ENCODE results near the gene ZBTB18. TPM values are rescaled to one million over a fixed set of nuclear protein-coding genes. Genes with fewer than 3 reads are reported as not detected.

Gene ZBTB18
- total RNA-seq, 2 donors from 2014 or later, result 15.4 to 17.9 TPM

GRCh38 chr1:244088161-244088560 is 37.1 kb downstream of the ZBTB18 start:
- no peak overlapping the region for H3K27ac ChIP-seq (ENCODE audit: low read depth, low read length)
- no peak for TF ChIP-seq CTCF (conservative IDR thresholded peaks at IDR 0.05)
- H3K9ac ChIP-seq (ENCODE audit: extremely low read depth, low read length, poor library complexity, severe bottlenecking), result no peak overlapping the region
- no peaks in the 10 kb centered on the region for H3K27me3 ChIP-seq (ENCODE audit: control insufficient read depth, insufficient read depth, low read length, poor library complexity, severe bottlenecking)
- Mint-ChIP-seq H3K36me3 (ENCODE audit: low read depth) (no peaks in the 10 kb centered on the region), H3K4me3 (no peak overlapping the region), H3K27ac (no peak overlapping the region), H3K4me1 (peaks cover 12% of the 10 kb centered on the region), H3K9me3 (no peaks in the 10 kb centered on the region), H3K27me3 (ENCODE audit: insufficient read depth) (peaks cover 10% of the 10 kb centered on the region)
- peaks cover 3% of the 10 kb centered on the region for H3K4me1 ChIP-seq (ENCODE audit: control insufficient read depth, insufficient read depth, low read length)
- no peak overlapping the region for H3K4me3 ChIP-seq (ENCODE audit: low read length)
- WGBS, 2 experiments (ENCODE audit: insufficient coverage in 1 of 2, insufficient read length in 1 of 2), result 82 to 89% methylated on average over 4 to 6 of the region's 6 CpGs
- H3K36me3 ChIP-seq (ENCODE audit: control insufficient read depth, insufficient read depth, low read length), result no peaks in the 10 kb centered on the region
- no peaks in the 10 kb centered on the region for H3K9me3 ChIP-seq (ENCODE audit: control insufficient read depth, low read length)
- DNase-seq, result no peak

DNA sequence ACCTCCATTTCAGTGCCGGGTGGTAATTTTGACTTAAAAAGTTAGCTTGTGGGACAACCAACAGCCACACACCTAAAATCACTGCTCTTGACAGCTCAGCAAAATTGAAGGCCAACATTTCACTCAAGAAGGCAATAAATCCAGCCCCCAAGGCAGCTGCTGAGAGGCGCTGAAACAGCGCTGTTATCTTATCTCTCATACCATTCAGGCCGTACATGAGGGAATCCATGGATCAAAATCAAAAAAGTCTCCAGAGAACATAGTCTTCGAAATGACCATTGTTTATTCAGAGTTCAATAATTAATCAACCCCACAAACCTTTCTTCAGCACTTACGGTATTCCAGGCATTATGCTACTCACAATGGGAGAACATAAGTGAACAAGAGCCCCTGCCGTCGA is 38.5 kb downstream of the ZBTB18 start:
- no peaks in the 10 kb centered on the region for H3K27me3 ChIP-seq (ENCODE audit: control insufficient read depth, insufficient read depth, low read length, poor library complexity, severe bottlenecking)
- TF ChIP-seq CTCF (conservative IDR thresholded peaks at IDR 0.05), result no peak
- Mint-ChIP-seq H3K27ac (no peak overlapping the region), H3K27me3 (ENCODE audit: insufficient read depth) (peaks cover 6% of the 10 kb centered on the region), H3K36me3 (ENCODE audit: low read depth) (no peaks in the 10 kb centered on the region), H3K9me3 (no peaks in the 10 kb centered on the region), H3K4me3 (no peak overlapping the region), H3K4me1 (peaks cover 12% of the 10 kb centered on the region)
- H3K27ac ChIP-seq (ENCODE audit: low read depth, low read length), result no peak overlapping the region
- peaks cover 3% of the 10 kb centered on the region for H3K4me1 ChIP-seq (ENCODE audit: control insufficient read depth, insufficient read depth, low read length)
- 87 to 91% methylated on average over 5 to 8 of the region's 8 CpGs for WGBS, 2 experiments (ENCODE audit: insufficient coverage in 1 of 2, insufficient read length in 1 of 2)
- H3K4me3 ChIP-seq (ENCODE audit: low read length), result no peak overlapping the region
- H3K9ac ChIP-seq (ENCODE audit: extremely low read depth, low read length, poor library complexity, severe bottlenecking), result no peak overlapping the region
- DNase-seq, result no peak
- H3K36me3 ChIP-seq (ENCODE audit: control insufficient read depth, insufficient read depth, low read length), result no peaks in the 10 kb centered on the region
- H3K9me3 ChIP-seq (ENCODE audit: control insufficient read depth, low read length), result no peaks in the 10 kb centered on the region

- Mint-ChIP-seq H3K4me1 (peaks cover 12% of the 10 kb centered on the region), H3K27me3 (ENCODE audit: insufficient read depth) (peaks cover 3% of the 10 kb centered on the region), H3K4me3 (no peak overlapping the region), H3K27ac (no peak overlapping the region), H3K9me3 (no peaks in the 10 kb centered on the region), H3K36me3 (ENCODE audit: low read depth) (no peaks in the 10 kb centered on the region)
- Histone ChIP-seq H3K27me3 (ENCODE audit: control insufficient read depth, insufficient read depth, low read length, poor library complexity, severe bottlenecking) (no peaks in the 10 kb centered on the region), H3K9ac (ENCODE audit: extremely low read depth, low read length, poor library complexity, severe bottlenecking) (no peak overlapping the region), H3K9me3 (ENCODE audit: control insufficient read depth, low read length) (no peaks in the 10 kb centered on the region), H3K4me3 (ENCODE audit: low read length) (no peak overlapping the region), H3K27ac (ENCODE audit: low read depth, low read length) (no peak overlapping the region), H3K36me3 (ENCODE audit: control insufficient read depth, insufficient read depth, low read length) (no peaks in the 10 kb centered on the region), H3K4me1 (ENCODE audit: control insufficient read depth, insufficient read depth, low read length) (peaks cover 3% of the 10 kb centered on the region)
- no peak for TF ChIP-seq CTCF (conservative IDR thresholded peaks at IDR 0.05)
- DNase-seq, result no peak
- 91 to 100% methylated on average over 2 to 3 of the region's 3 CpGs for WGBS, 2 experiments (ENCODE audit: insufficient coverage in 1 of 2, insufficient read length in 1 of 2)
Observed at GRCh38 chr1:244090645-244091044, 39.6 kb downstream of the ZBTB18 start.
